HG03521 (cell line): ENCODE data around the gene POLD2.
A peak's percentile ranks its signal among the peaks of the same experiment; 100 is the strongest.
"Not testable (repeated sequence)": the region's sequence is repeated elsewhere in the genome, so short reads cannot be mapped to it uniquely, and the experiment has no call there.

ENCODE experiments used
- ATAC-seq: cut with Tn5 transposase; IDR thresholded peaks from one replicate; pipeline ENCODE4 v1.9.1; 2021; ENCODE audit warnings: mild to moderate bottlenecking, moderate library complexity; ENCODE audit not compliant: unreplicated experiment

The POLD2 gene

DNA sequence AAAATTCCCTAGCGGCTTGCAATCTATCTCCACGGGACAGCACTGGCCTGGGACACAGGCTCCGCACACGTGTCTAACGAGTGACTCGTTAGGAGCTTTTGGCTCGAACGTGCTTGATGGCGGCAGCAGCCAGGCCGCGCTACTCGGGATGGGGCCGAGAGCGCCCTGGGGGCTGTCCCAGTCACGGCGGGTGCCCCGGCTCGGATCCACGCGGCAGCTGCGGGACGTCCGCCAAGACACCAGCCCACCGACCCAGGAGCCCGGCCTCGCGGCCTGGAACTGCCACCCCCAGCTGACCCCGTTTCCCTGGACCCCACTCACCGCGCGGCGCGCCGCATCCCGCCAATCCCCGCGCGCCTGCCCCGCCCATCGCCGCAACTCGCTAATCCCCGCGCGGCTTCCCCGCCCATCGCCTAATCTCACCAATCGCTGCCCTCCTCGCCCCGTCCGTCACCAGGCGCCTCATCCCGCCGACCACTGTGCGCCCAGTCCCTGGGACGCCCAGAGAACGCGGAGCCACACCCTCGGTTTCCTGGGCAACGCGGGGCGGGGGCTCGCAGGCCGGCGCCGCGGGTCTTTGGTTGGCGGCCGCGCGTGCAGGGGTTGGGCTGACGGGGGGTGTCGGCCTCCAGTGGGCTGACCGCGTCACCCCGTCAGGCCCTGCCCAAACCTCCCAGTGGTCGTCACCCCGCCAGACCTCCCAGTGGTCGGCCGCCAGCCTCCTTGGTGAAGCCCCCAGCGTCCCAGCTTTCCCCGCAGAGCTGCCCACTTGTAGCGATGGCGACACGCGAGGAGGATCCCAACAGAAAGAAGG is at the start of gene POLD2:
Gene POLD2, minus strand, starts transcription at position 359 of the 814 bp plus-strand sequence. CDS start 1,495 bp downstream, outside the sequence.
- peak; percentile 95 for ATAC-seq

GRCh38 chr7:44172803-44173424 is 49.6 kb upstream of the POLD2 start:
- no peak for ATAC-seq

DNA sequence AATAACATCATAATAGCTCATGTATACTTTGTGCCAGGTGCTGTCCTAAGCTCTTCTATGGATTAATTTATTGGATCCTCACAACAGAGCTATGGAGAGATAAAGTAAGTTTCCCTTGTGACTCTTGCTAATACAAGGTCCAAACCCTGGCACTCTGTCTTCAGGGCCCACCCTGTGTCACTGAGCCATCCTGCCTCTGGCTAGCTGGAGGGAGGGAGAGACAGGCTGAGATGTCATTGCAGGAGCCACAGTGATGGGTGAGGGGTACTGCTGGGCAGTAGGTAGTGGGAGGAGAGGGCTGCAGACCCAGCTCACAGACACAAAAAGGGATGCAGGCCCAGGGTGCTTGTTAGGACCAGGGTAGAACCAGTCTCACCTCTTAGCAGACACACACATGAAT is 49.0 kb upstream of the POLD2 start:
- no peak for ATAC-seq

- not testable (repeated sequence) for ATAC-seq
Measured at GRCh38 chr7:44171901-44172300, 48.6 kb upstream of the POLD2 start.

GRCh38 chr7:44167920-44168319 is 44.6 kb upstream of the POLD2 start:
- no peak for ATAC-seq

GRCh38 chr7:44163591-44163990 is 40.2 kb upstream of the POLD2 start:
- no peak for ATAC-seq

- no peak for ATAC-seq
Measured at GRCh38 chr7:44162785-44163395, 39.5 kb upstream of the POLD2 start.

DNA sequence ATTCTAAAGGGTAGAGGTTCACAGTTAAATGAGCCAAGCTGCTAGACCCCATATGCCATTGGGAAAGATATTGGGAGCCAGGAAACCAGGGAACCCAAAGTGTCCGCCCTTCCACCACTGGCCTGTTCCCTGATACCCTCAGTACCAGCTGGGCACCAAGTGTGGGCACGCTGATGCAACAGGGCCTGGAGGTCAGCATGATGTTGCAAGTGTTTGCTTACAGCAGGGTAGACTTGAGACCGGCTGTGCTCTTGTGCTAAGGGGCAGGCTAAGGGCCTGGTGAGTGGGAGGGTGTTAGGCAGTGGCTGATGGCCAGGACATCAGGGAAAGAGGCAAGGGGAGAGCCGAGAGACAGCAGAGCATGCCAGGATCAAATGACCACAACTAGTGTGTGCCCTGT is 38.8 kb upstream of the POLD2 start:
- no peak for ATAC-seq

DNA sequence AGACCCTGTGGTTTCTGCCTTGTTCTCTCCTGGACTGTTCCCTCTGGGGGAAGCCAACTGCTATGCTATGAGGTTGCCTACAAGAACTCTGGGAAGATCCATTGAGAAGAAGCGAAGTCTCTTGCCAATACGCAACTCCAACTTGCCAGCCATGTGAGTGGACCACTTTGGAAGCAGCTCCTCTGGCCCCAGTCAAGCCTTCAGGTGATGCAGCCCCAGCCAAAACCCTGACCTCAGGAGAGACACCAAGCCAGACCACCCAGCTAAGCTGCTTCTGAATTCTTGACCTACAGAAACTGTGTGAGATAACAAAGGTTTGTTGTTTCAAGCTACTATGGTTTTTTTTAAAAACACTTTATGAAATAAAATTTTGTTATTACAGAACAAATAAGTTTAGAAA is 38.0 kb upstream of the POLD2 start:
- ATAC-seq: no peak

GRCh38 chr7:44159824-44160630 is 36.7 kb upstream of the POLD2 start:
- ATAC-seq: no peak

DNA sequence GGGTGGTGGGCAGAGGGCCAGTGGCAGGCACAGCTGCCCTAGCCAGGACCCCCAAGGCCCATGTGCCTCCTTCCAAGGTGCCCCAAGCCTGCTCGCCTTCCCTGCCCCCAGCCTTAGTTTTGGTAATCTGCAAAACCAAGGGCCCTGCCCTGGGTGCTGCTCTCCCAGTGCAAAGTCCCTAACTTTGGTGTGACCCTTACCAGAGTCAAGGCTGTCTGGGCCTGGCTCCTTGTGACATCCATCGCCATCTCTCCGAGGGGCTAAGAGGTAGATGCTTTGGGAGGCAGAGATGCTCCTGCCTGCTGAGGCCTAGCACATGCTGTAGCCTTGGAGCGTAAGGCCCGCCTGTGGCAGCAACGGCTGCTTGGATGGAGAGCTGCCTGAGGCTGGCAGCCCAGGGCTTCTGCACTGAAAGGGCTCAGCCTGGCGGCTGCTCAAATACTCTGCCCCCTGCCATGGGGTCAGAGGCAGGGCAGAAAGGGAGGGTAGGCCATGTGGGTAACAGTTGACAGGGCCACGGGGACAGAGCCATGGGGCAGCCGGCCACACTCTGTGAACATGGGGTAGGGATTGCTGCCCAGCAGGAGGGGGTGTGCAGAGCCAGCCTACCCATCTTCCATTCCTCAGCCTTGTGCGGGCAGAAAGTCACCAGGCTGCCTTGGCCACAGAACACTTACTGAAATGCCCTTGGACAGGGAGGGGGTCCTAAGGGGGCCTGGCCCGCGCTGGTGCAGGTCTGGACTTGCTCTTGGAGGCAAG is 35.7 kb upstream of the POLD2 start:
- no peak for ATAC-seq

GRCh38 chr7:44158096-44158872 is 34.9 kb upstream of the POLD2 start:
- ATAC-seq: no peak

- ATAC-seq: no peak
Measured at GRCh38 chr7:44157116-44158080, 34.0 kb upstream of the POLD2 start.

- ATAC-seq: no peak
Measured at GRCh38 chr7:44156453-44157010, 33.2 kb upstream of the POLD2 start.

DNA sequence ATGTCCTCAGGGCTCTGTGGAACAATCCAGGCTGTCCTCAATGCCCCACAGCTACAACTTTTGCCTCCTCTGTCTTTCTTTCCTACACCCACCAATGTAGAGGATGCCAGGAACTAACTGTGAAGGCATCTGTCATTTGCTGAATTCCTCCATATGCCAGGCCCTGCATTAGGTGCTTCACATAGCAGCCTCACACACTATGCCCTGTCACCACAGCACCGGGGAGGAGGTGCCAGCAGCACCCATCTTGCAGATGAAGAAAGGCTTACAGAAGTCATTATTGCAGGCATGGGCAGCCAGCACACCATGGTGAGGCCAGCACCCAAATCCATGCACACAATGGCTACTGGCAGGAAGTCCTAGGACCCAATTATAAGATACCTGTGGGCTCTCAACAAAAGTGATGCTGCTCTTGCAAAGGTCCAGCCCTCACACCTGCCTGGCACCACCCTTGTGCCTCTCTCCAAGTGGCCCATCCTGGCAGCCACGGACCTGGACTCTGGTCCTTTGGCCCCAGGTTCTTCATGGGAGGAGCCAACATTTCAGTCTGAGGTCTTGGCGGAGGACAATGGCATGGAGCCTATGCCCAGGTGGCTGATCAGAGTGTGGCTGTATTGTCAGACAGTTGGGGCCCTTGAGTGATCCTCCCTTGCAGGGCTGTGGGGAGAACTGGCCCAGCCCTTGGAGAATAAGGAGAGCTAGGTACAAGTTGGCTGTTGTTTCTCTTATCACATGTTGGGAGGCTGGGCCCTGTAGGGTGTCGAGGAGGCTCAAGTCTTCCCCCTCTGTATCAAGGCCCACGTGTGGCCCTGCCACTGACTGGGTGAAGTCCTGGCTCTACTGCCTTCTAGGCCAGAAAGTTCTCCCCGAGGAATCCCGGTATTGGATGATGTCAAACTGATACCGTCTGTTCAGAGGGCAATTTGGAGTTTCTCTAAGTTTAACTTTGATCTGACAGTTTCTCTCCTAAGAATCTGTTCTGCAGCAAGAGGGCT is 32.1 kb upstream of the POLD2 start:
- no peak for ATAC-seq

GRCh38 chr7:44154703-44155102 is 31.4 kb upstream of the POLD2 start:
- ATAC-seq: no peak

GRCh38 chr7:44153948-44154335 is 30.6 kb upstream of the POLD2 start:
- ATAC-seq: no peak
